AG04449 (cell line): Measurements from ENCODE around the gene GRAMD2A.

Source experiments
- CTCF ChIA-PET: fragments of 350-600 bp; formaldehyde crosslinking; extraction: SDS; loops from one replicate; lab custom pipeline; 2021; ENCODE audit warnings: antibody characterized with exemption; lab: Yijun Ruan, JAX
- POLR2A ChIA-PET: fragments of 400-600, 350-600 bp; formaldehyde crosslinking; extraction: SDS; loops from one replicate; lab custom pipeline; 2020; ENCODE audit warnings: antibody characterized with exemption, inconsistent platforms; lab: Yijun Ruan, JAX
- DNase-seq: peaks from one replicate; pipeline ENCODE4 v3.0.0-alpha.2; 2010; ENCODE audit warnings: low read depth, low spot score
- H3K4me3 ChIP-seq: 2 replicates; pipeline ENCODE4 v1.5.1; 2011; ENCODE audit warnings: low read depth, mild to moderate bottlenecking, control low read depth, low read length
- TF ChIP-seq, protein P1 (sequence below): IDR thresholded peaks from one replicate; pipeline ENCODE4 v1.5.1; 2011; ENCODE audit warnings: mild to moderate bottlenecking, moderate library complexity, low read length, control low read depth, inconsistent platforms; ENCODE audit not compliant: insufficient read depth; ENCODE audit errors: missing control alignments

Gene GRAMD2A

DNA sequence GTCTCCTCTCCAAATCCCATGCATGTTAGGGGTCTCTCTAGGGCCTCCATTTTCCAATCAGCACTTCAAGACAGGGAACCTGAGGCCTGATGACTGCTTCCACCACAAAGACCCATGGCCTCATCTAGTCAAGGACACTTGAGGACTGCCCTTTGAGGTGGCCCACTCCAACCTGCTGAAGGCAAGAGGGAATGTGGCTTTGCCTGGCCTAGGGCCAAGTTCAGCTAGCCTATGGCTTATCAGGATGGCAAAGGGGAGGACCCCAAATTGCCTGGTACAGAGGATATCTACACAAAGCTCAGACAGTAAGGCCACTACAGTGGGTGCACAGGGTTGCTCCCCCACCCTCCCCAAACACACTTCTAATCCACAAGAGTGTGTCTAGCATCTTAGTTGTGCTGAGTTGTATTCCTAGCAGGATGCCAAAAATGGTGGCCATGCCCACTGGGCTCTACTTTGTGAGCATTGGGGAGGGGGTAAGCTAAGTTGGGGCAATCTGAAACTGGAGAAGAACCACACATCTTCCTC lies 10.0 kb upstream of the GRAMD2A start:
- TF ChIP-seq, protein P1, sequence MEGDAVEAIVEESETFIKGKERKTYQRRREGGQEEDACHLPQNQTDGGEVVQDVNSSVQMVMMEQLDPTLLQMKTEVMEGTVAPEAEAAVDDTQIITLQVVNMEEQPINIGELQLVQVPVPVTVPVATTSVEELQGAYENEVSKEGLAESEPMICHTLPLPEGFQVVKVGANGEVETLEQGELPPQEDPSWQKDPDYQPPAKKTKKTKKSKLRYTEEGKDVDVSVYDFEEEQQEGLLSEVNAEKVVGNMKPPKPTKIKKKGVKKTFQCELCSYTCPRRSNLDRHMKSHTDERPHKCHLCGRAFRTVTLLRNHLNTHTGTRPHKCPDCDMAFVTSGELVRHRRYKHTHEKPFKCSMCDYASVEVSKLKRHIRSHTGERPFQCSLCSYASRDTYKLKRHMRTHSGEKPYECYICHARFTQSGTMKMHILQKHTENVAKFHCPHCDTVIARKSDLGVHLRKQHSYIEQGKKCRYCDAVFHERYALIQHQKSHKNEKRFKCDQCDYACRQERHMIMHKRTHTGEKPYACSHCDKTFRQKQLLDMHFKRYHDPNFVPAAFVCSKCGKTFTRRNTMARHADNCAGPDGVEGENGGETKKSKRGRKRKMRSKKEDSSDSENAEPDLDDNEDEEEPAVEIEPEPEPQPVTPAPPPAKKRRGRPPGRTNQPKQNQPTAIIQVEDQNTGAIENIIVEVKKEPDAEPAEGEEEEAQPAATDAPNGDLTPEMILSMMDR = no peak
- CTCF ChIA-PET = interaction anchor here (0.7 to 6.2 kb wide), 3 partner anchors 9 to 51 kb away, joined by 3 to 41 read pairs (median 4); partner anchors contain the start of gene GRAMD2A
- no peak overlapping the region for H3K4me3 ChIP-seq
- POLR2A ChIA-PET = interaction anchor here (0.6 to 1.3 kb wide), 2 partner anchors 23 to 41 kb away, joined by 3 to 4 read pairs; partner anchors contain the start of gene PKM
- no peak for DNase-seq

DNA sequence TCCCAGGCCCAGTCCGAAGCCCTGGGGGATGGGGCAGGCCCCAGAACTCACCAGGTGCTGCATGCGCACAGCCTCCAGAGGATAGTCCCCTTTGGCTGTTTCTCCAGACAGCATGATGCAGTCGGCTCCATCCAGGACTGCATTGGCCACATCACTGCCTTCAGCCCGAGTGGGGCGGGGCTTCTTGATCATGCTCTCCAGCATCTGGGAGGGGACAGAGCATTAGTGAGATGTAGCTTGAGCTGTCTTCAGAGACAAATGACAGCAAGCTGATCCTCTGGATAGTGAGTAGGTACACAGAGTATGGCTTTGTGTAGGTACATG lies 9.1 kb upstream of the GRAMD2A start:
- CTCF ChIA-PET = interaction anchor here (1.6 to 6.2 kb wide), 3 partner anchors 7 to 50 kb away, joined by 4 to 41 read pairs (median 4); partner anchors contain the start of gene GRAMD2A
- POLR2A ChIA-PET = no interaction called here
- H3K4me3 ChIP-seq = no peak overlapping the region
- TF ChIP-seq, protein P1 = no peak
- no peak for DNase-seq

DNA sequence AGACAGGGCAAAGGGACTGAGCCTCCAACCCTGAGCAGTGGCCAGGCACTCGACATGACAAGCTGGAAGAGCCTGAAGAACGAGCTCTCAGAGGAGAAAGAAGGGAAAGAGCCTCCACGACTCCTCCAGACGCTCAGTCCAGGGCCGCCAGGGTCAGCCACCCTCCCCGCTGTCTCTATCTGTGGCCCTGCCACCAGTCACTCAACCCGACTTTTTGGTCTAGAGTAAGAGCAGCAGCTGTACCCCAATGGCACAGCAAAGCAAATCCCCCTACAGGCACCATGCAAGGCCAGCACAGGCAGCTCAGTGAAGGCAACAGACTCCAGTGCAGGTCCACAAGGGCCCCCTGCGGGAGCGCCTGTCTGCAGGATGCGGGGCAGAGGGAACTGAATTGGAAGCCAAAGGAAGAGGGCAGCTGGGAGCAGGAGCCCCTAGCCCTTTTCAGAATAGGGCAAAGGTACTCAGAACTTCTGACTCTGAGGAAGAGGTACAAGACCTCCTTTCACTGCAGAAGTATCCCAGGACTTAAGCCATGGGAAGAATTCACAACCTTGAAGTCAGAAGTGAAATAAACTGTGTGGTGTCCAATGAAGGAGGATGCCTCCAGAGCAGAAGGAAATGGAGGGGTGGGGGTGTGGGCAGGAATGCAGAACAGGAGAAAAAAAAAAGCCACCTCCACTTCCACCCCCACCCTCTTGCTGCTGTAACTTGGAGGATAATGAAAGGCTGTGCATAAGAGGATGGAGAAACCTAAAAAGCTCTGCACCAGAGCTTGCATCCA lies 8.5 kb upstream of the GRAMD2A start:
- TF ChIP-seq, protein P1 = no peak
- H3K4me3 ChIP-seq = no peak overlapping the region
- no peak for DNase-seq
- ChIA-PET CTCF (interaction anchor here (1.6 to 6.2 kb wide), 3 partner anchors 8 to 50 kb away, joined by 4 to 41 read pairs (median 4); partner anchors contain the start of gene GRAMD2A), POLR2A (no interaction called here)

DNA sequence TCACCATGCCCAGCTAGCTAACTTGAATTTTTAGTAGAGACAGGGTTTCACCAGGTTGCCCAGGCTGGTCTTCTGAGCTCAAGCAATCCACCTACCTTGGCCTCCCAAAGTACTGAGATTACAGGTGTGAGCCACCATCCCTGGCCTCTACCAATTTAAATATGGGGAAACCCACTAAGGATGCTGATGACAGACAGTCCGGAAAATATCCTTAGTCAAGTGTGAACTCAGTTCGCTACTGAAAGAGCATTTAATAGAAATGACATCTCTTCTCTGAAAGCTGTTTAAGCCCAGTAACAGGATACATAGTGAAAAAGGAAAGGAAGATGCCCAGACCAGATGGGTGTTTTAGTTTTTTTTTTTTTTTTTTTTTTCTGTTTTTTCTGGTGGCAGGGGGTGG lies 7.7 kb upstream of the GRAMD2A start:
- TF ChIP-seq, protein P1 = no peak
- no peak for DNase-seq
- ChIA-PET CTCF (interaction anchor here (0.6 to 1.6 kb wide), 2 partner anchors 9 to 367 kb away, joined by 3 to 4 read pairs; no protein-coding TSS in a partner anchor), POLR2A (no interaction called here)
- no peak overlapping the region for H3K4me3 ChIP-seq

DNA sequence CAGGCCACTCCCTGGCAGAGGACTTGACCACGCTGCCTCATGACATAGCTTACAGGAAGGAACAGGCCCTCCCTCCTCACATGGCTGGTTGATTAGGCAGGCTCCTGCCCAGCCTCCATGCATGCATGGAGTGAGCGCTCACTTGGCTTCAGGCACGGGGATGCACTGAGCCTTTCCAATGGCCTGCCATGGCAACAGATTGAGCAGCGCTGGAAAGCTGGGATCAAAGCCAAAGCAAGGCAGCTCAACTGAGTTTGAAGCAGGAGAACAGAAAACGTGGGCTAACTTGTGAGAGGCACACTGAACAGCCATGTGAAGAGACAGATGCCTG lies 5.9 kb upstream of the GRAMD2A start:
- CTCF ChIA-PET = interaction anchor here (1.4 to 1.8 kb wide), 2 partner anchors 24 to 70 kb away, joined by 6 to 8 read pairs; no protein-coding TSS in a partner anchor
- POLR2A ChIA-PET = interaction anchor here (0.5 to 1.4 kb wide), 3 partner anchors 21 to 27 kb away, joined by 3 to 8 read pairs (median 6); partner anchors contain the start of gene PKM
- peak; percentile 64 for DNase-seq

More for the DNA sequence above, 5.9 kb upstream of the GRAMD2A start:
- TF ChIP-seq, protein P1 = no peak
- H3K4me3 ChIP-seq = no peak overlapping the region
